HG03159 (cell line): ENCODE results near the gene RDH13.
"Not testable (repeated sequence)": the region's sequence is repeated elsewhere in the genome, so short reads cannot be mapped to it uniquely, and the experiment has no call there.

Source experiments
- ATAC-seq: cut with Tn5 transposase; IDR thresholded peaks from one replicate; pipeline ENCODE4 v1.9.1; 2021; ENCODE audit warnings: mild to moderate bottlenecking, moderate library complexity; ENCODE audit not compliant: unreplicated experiment

Gene RDH13, protein sequence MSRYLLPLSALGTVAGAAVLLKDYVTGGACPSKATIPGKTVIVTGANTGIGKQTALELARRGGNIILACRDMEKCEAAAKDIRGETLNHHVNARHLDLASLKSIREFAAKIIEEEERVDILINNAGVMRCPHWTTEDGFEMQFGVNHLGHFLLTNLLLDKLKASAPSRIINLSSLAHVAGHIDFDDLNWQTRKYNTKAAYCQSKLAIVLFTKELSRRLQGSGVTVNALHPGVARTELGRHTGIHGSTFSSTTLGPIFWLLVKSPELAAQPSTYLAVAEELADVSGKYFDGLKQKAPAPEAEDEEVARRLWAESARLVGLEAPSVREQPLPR

DNA sequence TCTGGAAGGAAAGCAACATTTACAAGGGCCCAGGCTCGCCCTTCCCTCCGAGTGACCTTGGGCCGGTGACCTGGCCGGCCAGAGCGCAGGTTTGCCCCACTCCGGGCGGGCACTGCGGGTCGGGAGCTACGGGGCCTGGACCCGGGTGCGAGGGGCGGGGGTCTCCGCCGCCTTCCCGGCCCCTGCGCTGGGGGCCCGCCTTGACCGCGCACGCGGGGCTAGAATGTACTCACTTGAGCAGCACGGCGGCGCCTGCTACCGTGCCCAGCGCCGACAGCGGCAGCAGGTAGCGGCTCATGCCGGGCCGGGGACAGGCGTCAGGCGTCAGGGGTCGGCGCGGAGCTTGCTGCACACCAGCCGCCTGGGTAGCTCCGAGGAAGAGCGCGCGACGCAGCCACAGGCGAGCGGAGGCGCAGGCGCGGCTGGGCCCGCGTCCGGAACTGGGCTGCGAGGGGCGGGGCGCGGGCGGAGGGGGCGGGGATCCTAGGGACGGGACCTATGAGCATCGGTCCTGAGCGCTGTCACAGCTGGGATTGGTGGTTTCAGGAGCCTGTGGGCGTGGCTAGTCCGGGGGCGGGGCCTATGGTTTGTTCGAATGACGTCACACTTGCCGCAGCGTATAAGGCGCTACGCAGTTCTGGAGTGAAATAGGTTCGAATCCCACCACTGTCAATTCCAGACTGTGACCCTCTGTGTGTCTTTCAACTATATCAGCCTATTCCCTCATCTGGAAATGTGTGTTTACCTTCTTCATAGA lies at the start of gene RDH13:
Gene RDH13 (minus strand): TSS at position 414 of the 757 bp plus-strand sequence. CDS start 116 bp downstream, at position 298.
- peak; percentile 91 for ATAC-seq

DNA sequence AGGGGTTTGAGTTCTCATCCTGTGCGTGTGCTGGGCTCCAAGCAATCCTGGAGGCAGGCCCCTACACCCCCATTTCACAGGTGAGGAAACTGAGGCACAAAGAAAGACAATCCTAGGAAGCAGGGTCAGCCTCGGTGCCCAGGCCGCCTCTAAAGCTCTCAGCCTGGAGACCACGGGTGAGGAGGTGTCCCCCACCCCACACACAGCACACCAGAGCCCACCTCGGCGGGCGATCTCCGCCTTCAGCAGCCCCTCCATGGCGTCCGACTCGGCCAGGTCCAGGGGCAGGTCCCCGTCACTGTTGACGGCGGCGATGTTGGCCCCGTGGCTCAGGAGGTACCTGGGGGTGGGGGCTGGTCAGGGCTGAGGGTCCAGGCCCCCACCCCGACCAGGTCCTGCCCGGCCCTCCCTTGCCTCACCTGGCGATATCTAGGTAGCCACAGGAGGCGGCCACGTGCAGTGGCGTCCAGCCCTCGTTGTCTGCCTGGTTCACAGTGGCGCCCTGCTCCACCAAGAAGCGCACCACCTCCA lies 49.4 kb upstream of the RDH13 start:
- no peak for ATAC-seq

DNA sequence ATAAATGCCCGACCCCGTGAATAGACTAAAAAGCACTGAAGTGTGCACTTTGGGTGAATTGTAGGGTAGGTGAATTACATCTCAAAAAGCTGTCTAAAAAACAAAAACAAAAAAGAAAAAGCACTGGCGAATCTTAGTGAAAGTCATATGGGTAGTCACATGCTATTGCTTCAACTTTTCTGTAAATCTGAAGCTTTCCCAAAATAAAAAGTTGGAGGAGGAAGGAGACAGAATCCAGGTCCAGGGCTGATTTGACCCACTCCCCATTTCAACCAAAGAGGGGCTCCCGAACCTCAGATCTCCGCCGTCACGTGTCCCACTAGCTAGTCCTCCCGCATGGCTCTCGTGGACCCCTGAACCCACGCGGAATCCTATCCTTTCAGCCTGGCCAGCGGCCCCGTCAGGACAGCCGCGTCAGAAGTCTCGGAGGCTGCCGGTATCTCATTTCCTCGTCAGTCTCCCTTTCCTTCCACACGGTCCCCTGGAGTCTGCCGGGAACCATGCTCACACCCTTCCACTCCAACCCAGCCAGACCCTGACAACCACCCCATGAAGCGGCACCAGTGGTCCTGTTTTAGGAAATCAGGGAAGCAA lies 48.4 kb upstream of the RDH13 start:
- no peak for ATAC-seq

DNA sequence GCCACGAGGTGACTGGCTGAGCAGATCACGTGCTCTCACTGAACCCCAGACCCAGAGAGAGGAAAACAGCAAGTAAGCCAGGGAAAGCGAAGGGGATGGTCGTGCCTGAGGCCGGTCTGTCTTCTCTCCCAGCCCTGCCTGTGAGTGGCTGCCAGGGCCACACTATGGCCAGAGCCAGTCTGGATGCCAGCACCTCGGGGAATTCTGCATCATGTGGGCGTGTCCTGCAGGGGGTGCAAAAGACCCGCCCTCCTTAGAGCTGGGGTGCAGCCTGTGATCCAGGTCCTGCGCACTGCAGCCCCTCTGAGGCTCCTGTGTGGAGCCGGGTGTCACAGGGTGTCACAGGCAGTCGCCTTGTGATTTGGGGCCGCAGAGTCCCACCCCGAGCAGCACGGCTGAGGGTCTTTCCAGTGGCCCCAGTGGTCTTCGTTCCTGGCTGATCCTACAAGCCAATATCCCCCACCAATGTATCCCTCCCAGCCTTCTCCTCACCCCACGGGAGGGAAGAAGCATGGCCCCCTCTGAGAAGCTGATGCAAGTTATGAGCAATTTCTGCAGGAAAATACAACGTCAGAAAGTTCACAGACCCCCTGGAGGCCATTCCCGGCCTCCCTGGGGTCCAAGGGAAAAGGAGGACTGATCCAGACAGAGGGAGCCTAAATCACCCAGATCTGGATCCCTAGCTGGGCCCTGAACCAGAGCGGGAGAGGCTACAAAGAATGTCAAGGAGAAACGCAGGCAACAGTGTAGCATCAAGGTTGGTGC lies 46.8 kb upstream of the RDH13 start:
- ATAC-seq: no peak

DNA sequence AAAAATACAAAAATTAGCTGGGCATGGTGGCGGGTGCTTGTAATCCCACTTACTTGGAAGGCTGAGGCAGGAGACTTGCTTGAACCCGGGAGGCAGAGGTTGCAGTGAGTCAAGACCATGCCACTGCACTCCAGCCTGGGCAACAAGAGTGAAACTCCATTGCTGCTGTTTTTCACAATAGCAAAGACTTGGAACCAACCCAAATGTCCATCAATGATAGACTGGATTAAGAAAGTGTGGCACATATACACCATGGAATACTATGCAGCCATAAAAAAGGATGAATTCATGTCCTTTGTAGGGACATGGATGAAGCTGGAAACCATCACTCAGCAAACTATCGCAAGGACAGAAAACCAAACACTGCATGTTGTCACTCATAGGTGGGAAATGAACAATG lies 44.3 kb upstream of the RDH13 start:
- ATAC-seq: not testable (repeated sequence)

DNA sequence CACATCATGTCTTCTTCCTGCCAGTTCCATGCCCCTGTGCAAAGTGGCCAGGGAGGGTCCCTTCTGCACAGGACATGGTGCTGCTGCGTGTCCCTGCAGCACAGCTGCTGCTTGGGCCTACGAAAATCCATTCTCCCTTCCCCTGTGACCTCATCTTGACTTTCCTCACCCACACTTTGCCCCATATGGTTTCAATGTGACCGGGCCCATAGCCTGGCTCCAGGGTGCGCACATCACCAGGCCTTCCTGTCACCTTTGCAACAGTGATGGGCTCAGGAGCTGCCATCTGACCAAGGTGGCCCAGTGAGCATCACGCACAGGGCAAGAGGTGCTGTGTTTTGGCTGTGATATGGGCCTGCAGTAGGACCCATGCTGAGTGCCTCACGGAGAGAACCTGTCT lies 43.6 kb upstream of the RDH13 start:
- no peak for ATAC-seq

DNA sequence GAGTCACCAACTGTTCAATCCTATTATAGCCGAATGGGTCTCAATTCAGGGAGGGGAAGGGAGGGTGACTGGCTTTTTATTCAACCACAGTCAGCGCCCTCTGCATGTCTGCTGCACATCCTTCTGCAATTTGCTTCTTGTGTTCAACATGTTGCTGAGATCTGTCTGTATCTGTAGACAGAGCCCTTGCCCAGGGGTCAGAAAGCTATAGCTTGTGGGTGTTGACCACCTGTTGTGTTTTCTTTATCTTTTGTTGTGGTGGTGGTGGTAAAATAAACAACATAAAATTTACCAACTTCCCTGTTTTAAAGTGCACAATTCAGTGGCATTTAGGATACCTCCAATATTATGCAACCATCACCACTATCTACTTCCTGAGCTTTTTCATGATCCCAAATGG lies 42.3 kb upstream of the RDH13 start:
- ATAC-seq: no peak

DNA sequence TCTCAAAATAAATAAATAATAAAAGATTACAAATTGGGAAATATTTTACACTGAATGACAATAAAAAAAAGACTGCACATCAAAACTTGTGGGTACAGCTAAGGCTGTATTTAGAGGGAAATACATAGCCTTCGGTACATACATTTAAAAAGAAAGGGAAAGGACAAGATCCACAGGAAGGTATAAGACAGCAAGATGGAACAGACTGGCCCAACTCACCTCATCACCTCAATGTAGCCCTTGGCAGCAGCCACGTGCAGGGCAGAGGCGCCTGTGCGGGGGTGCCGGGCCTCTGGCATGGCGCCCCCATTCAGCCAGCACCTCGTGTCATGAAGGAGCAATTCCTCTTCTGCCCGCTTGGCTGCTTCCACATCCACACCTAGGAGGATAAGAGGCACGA lies 40.2 kb upstream of the RDH13 start:
- no peak for ATAC-seq

DNA sequence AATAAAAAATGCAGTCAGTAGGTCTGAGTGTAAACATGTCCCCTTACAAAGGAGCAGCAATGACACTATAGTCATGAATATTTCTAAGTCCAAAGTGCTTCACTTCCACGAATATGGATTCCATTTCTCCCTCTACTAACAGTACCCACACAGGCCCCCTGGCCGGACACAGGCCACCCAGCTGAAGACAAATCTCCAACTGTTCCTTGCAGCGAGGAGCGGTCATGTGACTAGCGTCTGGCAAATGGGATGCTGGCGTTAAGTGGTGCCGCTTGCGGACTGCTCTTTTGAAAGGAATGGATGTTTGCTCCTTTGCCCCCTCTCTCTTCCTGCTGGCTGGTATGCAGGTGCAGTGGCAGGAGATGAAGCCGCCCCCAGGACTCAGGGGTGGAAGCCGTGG lies 38.3 kb upstream of the RDH13 start:
- ATAC-seq: no peak

DNA sequence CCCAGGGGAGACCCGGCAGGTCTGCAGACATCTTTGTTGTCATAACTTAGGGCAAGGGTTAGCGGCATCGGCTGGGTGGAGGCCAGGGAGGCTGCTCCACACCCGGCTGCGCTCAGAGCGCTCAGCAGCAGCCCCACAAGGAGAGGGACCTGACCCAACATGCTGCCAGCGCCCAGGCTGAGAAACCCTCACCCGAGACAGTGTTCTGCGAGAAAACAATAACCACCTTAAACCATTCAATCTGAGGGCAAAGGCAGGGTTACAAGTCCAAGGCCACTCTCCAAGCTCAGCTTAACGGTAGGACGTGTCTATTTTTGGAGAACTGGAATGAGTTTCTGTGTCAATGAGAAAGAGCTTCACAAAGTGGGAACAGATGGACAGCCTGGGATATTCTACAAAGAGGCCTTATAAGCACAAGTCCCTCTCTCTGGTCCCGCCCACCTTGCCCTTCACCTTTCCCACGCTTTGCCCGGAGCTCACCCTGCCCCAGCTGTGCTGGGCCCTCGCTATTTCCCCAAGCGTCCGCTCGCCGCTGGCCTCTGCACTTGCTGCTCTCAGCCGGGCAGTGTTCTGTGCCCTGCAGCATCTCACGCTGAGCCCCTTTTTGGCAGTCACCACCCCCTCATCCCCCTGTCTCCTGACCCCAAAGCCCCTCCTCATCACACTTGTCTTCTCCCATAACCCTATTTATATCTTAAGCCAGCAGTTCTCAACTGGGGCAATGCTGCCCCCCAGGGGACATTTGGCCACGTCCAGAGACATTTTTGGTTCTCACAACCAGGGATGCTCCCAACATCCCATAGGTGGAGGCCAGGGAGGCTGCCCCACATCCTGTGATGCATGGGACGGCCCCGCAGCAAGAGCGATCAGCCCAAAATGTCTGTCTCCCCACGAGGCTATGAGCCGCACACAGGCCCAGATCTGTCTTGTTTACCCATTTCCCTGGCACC lies 36.9 kb upstream of the RDH13 start:
- ATAC-seq: no peak

DNA sequence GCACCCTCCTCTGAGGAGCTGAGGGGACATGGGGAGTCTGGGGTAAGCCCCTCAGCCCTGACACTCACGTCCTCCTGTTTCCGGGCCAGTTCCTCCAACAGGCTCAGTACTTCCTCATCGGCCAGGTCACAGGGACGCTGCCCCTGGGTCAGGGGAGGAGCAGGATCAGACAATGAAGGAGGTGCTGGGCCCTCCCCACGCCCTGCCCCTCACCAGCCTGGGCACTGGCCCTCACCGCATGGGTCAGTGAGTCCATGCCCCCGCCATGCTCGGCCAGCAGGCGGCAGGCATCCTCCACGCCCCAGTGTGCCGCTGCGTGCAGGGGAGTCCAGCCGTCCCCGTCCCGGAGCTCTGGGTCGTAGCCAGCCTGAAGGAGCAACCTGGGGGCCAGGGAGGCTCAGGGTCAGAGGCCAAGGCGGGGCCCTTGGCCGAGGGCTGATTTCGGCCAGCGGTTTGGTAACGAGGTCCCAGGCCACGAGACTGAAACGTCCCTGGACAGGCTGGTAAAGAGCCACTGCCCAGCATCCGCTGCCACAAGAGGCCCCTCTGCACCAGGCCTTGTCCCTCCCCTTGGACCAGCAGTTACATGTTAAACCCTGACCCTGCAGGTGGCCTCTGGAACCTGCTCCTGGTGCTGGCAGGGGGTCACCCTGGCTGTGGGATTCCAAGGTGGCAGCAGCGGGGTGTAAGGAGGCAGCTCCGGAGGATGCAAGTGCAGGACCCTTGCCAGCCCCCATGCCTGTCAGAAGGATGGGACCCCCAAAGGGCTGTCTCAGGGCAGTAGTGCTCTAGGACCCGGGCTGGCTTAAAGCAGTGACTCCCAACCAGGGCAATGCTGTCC lies 36.0 kb upstream of the RDH13 start:
- no peak for ATAC-seq

DNA sequence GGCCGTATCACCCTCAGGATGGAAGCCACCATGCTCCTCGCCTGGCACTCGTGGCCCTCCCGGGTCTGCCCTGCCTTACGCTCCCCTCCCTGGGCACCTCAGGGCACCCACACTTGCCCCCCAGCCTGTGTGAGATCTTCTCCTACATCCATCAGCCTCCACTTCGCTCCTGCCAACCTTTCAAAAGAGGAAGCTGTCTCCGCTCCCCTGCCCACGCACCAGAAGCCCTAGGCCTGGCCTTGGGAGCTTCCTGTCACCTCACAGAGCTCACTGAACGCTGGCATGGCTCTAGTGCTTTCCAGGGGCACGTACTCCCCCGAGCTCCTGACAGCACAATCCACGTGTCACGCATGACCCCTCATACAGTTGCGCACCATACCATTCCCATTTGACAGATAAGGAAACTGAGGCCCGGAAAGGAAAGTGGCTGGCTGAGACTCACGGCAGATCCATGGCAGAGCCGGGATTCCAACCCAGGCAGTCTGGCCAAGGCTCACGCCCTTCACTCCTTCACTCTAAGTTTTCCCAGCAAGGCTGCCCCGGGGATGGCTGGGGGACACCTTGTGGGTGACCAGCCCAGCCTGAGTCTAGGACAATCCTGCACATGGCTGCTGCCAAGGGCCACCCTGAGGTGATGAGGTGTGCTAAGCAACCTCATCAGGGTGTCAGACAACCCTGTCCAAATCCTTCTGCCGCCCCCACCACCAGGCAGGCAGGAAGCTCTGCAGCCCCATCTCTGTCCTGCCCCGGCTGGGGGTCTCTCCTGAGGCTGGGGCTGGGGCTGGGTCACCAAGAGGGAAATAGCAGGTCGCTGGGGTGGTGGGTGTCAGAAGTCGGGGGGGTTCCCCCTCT lies 35.1 kb upstream of the RDH13 start:
- no peak for ATAC-seq

DNA sequence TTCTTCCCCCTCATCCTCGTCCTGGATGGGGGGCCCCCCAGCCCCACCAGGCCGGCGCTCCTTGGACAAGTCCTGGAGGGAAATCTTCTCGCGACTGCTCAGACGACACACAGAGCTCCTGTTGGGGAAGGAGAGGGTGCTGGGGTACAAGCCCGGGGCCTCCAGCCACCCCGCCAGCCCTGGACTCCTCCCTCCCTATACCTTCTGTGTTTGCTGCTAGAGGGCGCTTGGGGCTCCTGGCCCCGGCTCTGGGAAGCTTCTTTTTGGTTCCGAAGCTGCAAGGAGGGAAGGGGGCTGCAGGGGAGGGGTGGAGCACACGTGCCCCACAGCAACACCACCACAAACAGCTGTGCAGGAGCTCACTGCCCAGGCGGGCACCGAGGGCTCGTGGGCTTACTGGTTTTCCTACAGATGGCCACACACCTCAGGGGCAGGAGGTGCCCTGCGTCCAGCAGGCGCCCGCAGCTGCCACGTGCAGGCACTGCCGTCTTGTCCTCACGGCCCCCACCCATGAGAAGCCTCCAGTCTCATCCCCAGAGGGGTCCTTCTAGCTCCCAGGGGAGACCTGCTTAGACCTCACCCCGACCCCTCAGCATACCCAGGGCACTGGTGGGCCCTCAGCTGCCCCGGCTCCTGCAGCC lies 33.2 kb upstream of the RDH13 start:
- ATAC-seq: no peak

DNA sequence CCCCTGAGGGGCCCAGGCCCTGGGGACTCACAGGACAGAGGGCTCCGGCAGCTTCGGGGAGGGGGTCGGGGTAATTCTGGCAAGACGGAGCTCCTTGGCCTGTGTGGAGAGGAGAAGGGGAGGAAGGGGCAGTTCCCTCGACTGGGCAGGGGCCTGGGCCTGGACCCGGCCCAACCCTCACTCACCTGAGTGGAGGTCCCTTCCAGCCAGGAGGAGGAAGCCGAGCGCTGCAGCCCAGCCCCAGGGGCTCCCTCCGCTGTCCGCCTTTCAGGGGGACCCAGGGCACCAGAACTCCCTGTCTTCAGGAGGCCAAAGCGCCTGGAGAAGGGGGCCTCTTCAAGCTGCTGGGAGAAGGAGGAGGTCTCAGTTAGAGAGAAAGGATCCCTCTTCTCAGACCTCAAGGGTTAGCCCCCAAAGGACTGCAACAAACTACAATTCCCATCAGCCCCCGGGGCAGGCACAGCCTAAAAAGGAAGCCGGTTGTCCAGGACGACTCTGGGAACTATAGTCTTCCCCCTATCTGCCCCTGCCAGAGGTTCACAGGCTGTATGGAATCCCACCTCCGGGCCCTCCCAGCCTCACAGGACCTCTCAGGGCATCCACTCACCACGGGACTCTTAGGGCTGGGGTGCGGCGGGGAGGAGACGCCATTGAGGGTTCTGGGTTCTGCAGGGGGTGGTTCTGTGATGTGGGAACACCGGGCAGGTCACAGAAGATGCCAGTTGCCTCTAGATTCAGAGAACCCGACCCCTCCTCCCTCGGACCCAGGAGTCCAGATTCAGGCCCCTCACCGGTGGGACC lies 32.5 kb upstream of the RDH13 start:
- no peak for ATAC-seq

DNA sequence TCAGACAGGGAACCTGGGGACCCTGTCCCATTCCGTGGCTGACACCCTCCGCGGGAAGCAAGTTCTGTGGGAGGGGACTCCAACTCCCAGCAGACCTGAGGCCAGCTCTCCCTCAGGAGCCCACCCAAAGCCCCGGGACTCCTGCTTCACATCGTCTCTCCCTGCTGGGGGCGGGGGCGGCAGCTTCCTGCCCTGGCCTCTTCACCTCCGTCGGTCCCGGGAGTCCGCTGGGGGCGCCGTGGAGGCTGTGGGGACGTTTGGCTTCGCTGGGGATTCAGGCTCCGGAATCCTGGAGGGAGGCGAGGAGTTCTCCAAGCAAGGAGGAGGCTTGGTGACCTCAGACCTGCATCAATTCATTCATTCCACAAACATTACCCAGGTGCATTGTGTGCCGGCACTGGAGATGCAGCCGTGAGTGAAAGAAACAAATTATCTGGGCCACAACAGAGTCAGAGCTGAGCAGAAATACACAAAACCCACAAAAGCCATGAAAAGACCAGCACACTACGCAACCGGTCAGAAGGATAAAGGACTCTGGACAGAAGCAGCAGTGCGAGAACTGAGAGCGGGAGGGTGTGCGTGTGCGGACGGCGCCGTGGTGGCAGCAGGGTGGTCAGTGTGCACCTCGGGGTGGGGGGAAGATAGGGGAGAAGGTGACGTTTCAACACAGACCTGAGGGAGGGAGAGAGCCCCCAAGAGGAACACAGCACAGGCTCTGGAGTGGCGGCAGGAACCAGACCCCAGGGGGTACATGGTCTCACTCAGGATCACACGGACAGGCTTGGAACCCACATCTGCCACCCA lies 31.7 kb upstream of the RDH13 start:
- no peak for ATAC-seq
